ENCODE results near the gene KIF1B.
A peak's percentile ranks its signal among the peaks of the same experiment; 100 is the strongest.

The KIF1B gene

GRCh38 chr1:10361515-10361914 is 151.1 kb downstream of the KIF1B start:
- H3K27ac ChIP-seq, result no peak overlapping the region
- TF ChIP-seq CTCF (conservative IDR thresholded peaks at IDR 0.05), result no peak

- TF ChIP-seq CTCF (conservative IDR thresholded peaks at IDR 0.05), result no peak
Measured at GRCh38 chr1:10368194-10368593, 157.8 kb downstream of the KIF1B start.

GRCh38 chr1:10374442-10374860 is 164.1 kb downstream of the KIF1B start:
- no peak for TF ChIP-seq CTCF (conservative IDR thresholded peaks at IDR 0.05)
- no peak overlapping the region for H3K27ac ChIP-seq

More at GRCh38 chr1:10368194-10368593, 157.8 kb downstream of the KIF1B start:
- no peak overlapping the region for H3K27ac ChIP-seq

GRCh38 chr1:10377365-10378029 is 167.1 kb downstream of the KIF1B start:
- peak; percentile 82 for TF ChIP-seq CTCF (conservative IDR thresholded peaks at IDR 0.05)
- H3K27ac ChIP-seq, result peak overlapping the region; percentile 57

- peak overlapping the region; percentile 57 for H3K27ac ChIP-seq
- TF ChIP-seq CTCF (conservative IDR thresholded peaks at IDR 0.05), result no peak
Measured at GRCh38 chr1:10378081-10378841, 167.9 kb downstream of the KIF1B start.

GRCh38 chr1:10379101-10379620 is 168.8 kb downstream of the KIF1B start:
- TF ChIP-seq CTCF (conservative IDR thresholded peaks at IDR 0.05), result no peak
- H3K27ac ChIP-seq, result peak overlapping the region; percentile 57

GRCh38 chr1:10379676-10380075 is 169.3 kb downstream of the KIF1B start:
- TF ChIP-seq CTCF (conservative IDR thresholded peaks at IDR 0.05), result no peak
- H3K27ac ChIP-seq, result peak overlapping the region; percentile 57
